GM12864 (cell line): Measurements from ENCODE around the gene OGN.

Experiments used
- DNase-seq: peaks from one replicate; pipeline ENCODE4 v3.0.0-alpha.2; 2011; ENCODE audit warnings: low read depth
- H3K4me3 ChIP-seq: 2 replicates; pipeline ENCODE4 v1.5.1; 2011; ENCODE audit warnings: mild to moderate bottlenecking, low read depth, low read length, control low read depth
- TF ChIP-seq, protein P1 (sequence below): IDR thresholded peaks from 2 replicates; pipeline ENCODE4 v1.5.1; 2011; ENCODE audit warnings: low read depth, mild to moderate bottlenecking, moderate library complexity, low read length, control low read depth, inconsistent platforms; ENCODE audit errors: missing control alignments

The OGN gene

DNA sequence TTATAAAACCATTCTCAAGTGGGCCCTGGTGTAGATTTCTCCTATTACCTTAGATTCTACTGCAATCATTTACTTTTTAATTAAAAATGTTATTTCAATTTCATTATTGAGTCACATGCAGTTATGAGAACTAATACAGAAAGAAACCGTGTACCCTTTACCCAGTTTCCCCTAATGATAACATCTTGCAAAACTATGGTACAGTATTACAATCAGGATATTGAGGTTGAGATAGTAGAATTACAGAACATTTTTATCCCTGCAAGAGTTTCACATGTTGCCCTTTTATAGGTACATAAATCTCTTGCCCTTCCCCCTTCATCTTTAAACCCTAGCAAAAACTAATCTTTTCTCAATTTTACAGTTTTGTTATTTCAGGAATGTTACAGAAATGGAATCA is 30.9 kb upstream of the OGN start:
- no peak for DNase-seq
- TF ChIP-seq, protein P1, sequence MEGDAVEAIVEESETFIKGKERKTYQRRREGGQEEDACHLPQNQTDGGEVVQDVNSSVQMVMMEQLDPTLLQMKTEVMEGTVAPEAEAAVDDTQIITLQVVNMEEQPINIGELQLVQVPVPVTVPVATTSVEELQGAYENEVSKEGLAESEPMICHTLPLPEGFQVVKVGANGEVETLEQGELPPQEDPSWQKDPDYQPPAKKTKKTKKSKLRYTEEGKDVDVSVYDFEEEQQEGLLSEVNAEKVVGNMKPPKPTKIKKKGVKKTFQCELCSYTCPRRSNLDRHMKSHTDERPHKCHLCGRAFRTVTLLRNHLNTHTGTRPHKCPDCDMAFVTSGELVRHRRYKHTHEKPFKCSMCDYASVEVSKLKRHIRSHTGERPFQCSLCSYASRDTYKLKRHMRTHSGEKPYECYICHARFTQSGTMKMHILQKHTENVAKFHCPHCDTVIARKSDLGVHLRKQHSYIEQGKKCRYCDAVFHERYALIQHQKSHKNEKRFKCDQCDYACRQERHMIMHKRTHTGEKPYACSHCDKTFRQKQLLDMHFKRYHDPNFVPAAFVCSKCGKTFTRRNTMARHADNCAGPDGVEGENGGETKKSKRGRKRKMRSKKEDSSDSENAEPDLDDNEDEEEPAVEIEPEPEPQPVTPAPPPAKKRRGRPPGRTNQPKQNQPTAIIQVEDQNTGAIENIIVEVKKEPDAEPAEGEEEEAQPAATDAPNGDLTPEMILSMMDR = no peak
- no peak overlapping the region for H3K4me3 ChIP-seq

GRCh38 chr9:92432972-92433548 is 28.7 kb upstream of the OGN start:
- no peak overlapping the region for H3K4me3 ChIP-seq

GRCh38 chr9:92432350-92432749 is 28.0 kb upstream of the OGN start:
- H3K4me3 ChIP-seq = no peak overlapping the region
- no peak for DNase-seq
- TF ChIP-seq, protein P1 = no peak

More at GRCh38 chr9:92432972-92433548, 28.7 kb upstream of the OGN start:
- TF ChIP-seq, protein P1 = no peak
- DNase-seq = no peak

DNA sequence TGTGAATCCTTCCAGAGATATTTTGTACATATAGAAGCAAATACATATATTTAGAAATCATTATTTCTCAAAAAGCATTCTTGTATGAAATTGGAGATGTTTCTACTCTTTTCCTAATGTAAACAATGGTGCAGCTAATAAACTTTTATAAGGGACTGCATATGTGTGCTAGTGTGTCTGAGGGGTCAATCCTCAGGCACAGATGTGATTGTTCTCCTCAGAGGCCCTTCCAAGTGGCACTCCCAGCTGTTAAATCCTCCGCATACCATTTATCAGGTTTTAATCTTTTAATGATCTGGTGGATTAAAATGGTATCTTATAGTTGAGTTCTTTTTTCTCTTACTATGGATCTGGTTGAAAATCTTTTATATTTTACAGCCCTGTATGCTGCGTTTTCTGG is 25.5 kb upstream of the OGN start:
- no peak for DNase-seq
- H3K4me3 ChIP-seq = no peak overlapping the region
- TF ChIP-seq, protein P1 = no peak

DNA sequence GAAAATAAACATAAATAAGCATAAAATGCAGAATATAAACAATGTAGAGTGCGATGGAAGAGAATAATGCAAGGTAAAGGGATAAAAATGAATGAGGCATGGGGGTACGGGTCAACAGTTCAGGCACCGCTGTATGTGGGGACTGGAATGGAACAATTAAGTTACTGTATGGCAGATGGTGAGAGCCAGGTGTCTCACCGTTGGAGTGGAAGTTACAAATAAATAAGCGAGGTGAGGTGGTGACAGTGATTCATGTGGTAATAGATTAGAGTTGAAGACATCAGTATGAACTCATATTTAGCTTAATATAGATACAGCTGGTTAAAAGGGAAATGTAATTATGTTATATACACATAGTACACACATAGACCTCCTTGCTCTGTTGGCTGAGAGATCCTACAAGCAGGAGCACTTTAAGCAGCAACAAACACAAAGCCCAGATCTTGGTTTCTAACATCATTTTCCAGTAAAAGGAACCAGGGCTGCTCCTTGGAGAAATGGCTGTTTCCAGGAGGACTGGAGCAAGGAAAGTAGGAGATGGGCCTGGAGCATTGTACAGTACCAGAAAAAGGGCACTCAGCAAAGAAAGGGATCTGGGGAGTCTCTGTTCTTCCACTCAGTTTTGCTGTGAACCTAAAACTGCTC is 22.2 kb upstream of the OGN start:
- no peak for DNase-seq
- TF ChIP-seq, protein P1 = no peak
- H3K4me3 ChIP-seq = no peak overlapping the region

DNA sequence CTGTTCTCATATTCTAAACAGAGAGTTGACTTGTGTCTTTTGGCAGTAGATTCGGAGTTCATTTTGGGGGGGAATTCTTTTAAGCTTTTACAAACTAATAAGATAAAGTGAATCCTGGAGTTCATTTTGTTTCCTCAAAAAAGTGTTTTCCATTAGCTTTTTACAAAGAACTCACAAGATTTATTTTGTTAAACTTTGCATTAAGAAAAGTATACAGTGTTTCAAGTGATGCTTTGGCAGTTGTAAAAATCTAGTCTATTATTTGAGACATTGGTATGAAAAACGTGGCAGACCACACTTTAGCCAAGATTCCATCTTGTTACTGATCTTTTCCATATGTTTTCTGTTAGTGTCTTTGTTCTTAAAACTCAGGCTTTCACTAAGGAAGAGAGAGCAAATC is 21.1 kb upstream of the OGN start:
- TF ChIP-seq, protein P1 = no peak
- no peak overlapping the region for H3K4me3 ChIP-seq
- DNase-seq = no peak

DNA sequence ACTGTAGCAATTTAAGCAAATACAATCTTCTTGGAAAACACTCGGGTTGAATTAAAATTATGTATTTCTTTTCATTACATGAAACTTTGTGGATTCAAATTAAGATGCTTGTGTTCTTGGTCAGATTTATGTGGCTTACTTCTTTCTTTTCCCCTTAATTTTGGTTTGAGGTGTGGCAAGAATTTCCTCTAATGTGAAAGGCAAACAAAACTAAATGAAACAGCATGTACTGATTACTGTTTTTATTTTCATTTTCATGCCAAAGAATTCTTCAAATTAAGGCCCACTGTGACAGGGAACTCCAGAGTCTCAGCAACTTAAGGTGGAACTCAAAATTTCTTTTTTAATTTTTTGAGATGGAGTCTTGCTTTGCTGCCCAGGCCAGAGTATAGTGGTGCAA is 20.0 kb upstream of the OGN start, which contains the start of gene OMD:
Gene OMD, minus strand, starts transcription at position 132 of the 400 bp plus-strand sequence. CDS start 6,913 bp downstream, outside the sequence.
- no peak within 1 kb of the TSS for H3K4me3 ChIP-seq
- TF ChIP-seq, protein P1 = no peak
- DNase-seq = no peak
